Left lung (tissue), 10 donors: ENCODE results near the gene INPP5D. TPM values are rescaled to one million over a fixed set of nuclear protein-coding genes. Genes with fewer than 3 reads are reported as not detected.
A peak's percentile ranks its signal among the peaks of the same experiment; 100 is the strongest.
"Not testable (repeated sequence)": the region's sequence is repeated elsewhere in the genome, so short reads cannot be mapped to it uniquely, and the experiment has no call there.

ENCODE experiments used
- ATAC-seq: fragments of 200-7000 bp; cut with Tn5 transposase; one replicate; pipeline ENCODE4 v1.9.1; 2020; ENCODE audit warnings: moderate library complexity
- DNase-seq, 4 donors: peaks; one replicate each; pipeline ENCODE4 v3.0.0-alpha.2; 2013 to 2020
- H3K27ac ChIP-seq, 2 donors: fragments of 200-600 bp; sonication (generic) in 1 of 2; one replicate each; pipeline versions ENCODE4 v1.5.0 to v1.8.0; 2020 to 2021
- H3K27me3 ChIP-seq, 2 donors: fragments of 200-600 bp; sonication (generic) in 1 of 2; one replicate each; pipeline versions ENCODE4 v1.5.0 to v1.8.0; 2020 to 2021
- H3K36me3 ChIP-seq, 2 donors: fragments of 200-600 bp; sonication (generic) in 1 of 2; one replicate each; pipeline versions ENCODE4 v1.5.0 to v1.8.0; 2020 to 2021
- H3K4me1 ChIP-seq, 2 donors: fragments of 200-600 bp; one replicate each; pipeline ENCODE4 v1.8.0; 2021
- H3K4me3 ChIP-seq, 2 donors: fragments of 200-600 bp; sonication (generic) in 1 of 2; one replicate each; pipeline versions ENCODE4 v1.5.0 to v1.8.0; 2020 to 2021; ENCODE audit warnings: mild to moderate bottlenecking in 1 of 2
- H3K9me3 ChIP-seq, 2 donors: fragments of 200-600 bp; sonication (generic) in 1 of 2; one replicate each; pipeline versions ENCODE4 v1.5.0 to v1.8.0; 2020 to 2021
- intact Hi-C, 2 donors: fragments of 100-400 bp; cut with DNase I; formaldehyde crosslinking; loops; one replicate each; pipeline versions ENCODE4 v1.11.2 to v1.14.2; 2022
- polyA plus RNA-seq, 6 donors: library from polyadenylated mRNA; unstranded; fragments of 120-200 nt; gene quantifications; one replicate each; pipeline ENCODE4 v1.2.1, GENCODE V29; 2013; ENCODE audit not compliant: insufficient read length in 6 of 6
- total RNA-seq, 2 donors: library from RNA; stranded (reverse); fragmentation: NEBNext Ultra II Directional; extraction: Animal tissue kit (Norgen Biotek cat#: 25700); gene quantifications; one replicate each; pipeline ENCODE4 v1.2.1, GENCODE V29; 2021
- TF ChIP-seq, protein P1 (sequence below), 2 donors: fragments of 200-600 bp; sonication (generic) in 1 of 2; IDR thresholded peaks; one replicate each; pipeline versions ENCODE4 v1.5.0 to v1.8.0; 2021; ENCODE audit warnings: antibody characterized with exemption in 2 of 2
- donor health status: DM: no; HTN: yes; CAD: no.
- donor health status: DM: no; HTN: no; CAD: no.

The INPP5D gene
- total and polyA plus RNA-seq, 8 donors = 10.8 to 40.5 (median 15.0) TPM

DNA sequence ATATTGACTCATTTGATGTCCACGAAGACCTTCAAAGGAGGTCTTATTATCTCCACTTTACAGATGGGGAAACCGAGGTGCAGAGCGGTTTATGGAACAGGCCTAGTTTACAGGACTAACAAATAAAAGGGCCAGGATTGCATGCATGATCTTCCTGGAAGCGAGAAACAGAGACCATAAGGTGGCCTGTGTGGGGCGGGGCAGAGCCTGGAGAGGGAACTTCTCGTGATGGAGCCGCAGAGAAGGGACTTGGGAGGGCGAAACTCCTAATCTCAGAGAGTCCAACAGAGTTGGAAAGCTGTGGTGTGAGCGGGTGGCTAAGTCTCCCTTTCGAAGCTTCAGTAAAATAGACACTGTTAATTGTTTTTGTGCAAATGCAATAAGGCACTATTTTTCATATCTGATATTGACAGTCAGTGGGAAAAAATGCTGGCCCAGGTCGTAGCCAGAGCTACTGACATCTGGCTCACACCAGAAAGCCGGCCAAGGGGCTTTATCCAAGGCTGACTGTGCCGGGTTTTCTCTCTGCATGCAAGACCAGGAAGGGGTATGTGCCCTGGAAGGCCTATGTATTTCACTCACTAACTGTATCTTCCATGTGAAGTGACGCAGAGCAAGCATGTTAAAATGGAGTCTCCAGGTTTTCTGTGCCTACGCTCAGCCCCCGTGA lies 4.5 kb downstream of the INPP5D start:
- Histone ChIP-seq H3K36me3 (no peaks in the 10 kb centered on the region), H3K4me1 (peaks cover 0 to 79% of the 10 kb centered on the region in 2 donors), H3K9me3 (no peaks in the 10 kb centered on the region), H3K4me3 (no peak overlapping the region), H3K27me3 (no peaks in the 10 kb centered on the region), H3K27ac (peak overlapping the region in 1 of 2 donors; percentile 53)
- ATAC-seq (no peak), DNase-seq (peak in 1 of 4 donors; percentile 75)
- intact Hi-C loops = no loop called here
- TF ChIP-seq, protein P1, sequence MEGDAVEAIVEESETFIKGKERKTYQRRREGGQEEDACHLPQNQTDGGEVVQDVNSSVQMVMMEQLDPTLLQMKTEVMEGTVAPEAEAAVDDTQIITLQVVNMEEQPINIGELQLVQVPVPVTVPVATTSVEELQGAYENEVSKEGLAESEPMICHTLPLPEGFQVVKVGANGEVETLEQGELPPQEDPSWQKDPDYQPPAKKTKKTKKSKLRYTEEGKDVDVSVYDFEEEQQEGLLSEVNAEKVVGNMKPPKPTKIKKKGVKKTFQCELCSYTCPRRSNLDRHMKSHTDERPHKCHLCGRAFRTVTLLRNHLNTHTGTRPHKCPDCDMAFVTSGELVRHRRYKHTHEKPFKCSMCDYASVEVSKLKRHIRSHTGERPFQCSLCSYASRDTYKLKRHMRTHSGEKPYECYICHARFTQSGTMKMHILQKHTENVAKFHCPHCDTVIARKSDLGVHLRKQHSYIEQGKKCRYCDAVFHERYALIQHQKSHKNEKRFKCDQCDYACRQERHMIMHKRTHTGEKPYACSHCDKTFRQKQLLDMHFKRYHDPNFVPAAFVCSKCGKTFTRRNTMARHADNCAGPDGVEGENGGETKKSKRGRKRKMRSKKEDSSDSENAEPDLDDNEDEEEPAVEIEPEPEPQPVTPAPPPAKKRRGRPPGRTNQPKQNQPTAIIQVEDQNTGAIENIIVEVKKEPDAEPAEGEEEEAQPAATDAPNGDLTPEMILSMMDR (IDR thresholded peaks at IDR 0.05) = no peak

DNA sequence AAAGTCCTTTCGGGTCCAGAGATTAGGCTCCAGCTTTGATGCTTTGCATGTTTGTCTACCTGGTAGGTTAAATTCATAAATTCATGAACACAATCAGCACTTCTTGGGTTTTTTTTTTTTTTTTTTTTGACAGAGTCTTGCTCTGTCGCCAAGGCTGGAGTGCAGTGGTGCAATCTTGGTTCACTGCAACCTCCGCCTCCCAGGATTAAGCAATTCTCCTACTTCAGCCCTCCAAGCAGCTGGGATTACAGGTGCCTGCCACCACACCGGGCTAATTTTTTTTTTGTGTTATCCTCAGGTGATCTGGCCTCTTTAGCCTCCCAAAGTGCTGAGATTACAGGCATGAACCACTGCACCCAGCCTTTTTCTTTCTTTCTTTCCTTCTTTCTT lies 5.1 kb downstream of the INPP5D start:
- H3K4me1 ChIP-seq = peaks cover 0 to 75% of the 10 kb centered on the region in 2 donors
- H3K9me3 ChIP-seq, DNase-seq, H3K4me3 ChIP-seq, intact Hi-C loops, H3K36me3 ChIP-seq, ATAC-seq, H3K27me3 ChIP-seq: not testable (repeated sequence)
- peak overlapping the region in 1 of 2 donors; percentile 53 for H3K27ac ChIP-seq

DNA sequence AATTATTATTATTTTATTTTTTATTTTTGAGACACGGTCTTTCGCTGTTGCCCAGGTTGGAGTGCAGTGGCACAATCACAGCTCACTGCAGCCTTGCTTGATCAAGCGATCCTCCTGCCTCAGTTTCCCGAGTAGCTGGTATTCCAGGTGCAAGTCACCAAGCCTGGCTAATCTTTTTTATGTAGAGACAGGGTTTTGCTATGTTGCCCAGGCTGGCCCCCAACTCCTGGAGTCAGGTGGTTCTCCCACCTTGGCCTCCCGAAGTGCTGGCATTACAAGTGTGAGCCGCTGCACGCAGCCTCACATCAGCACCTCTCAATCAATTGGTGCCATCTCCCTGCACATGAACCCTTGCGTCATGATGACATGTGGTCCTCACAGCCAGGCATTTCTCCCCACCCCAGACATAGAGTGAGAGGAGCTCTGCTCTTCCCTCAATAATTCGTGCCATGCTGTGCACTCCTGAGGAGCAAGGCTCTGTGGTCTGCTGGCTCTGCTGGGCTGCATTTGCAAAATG lies 5.9 kb downstream of the INPP5D start:
- Histone ChIP-seq H3K4me3 (no peak overlapping the region), H3K36me3 (no peaks in the 10 kb centered on the region), H3K9me3 (no peaks in the 10 kb centered on the region), H3K4me1 (peaks cover 0 to 75% of the 10 kb centered on the region in 2 donors), H3K27me3 (no peaks in the 10 kb centered on the region), H3K27ac (peak overlapping the region in 1 of 2 donors; percentile 14)
- no peak for DNase-seq
- intact Hi-C loops = no loop called here
- no peak for ATAC-seq
- TF ChIP-seq, protein P1 (IDR thresholded peaks at IDR 0.05) = no peak

DNA sequence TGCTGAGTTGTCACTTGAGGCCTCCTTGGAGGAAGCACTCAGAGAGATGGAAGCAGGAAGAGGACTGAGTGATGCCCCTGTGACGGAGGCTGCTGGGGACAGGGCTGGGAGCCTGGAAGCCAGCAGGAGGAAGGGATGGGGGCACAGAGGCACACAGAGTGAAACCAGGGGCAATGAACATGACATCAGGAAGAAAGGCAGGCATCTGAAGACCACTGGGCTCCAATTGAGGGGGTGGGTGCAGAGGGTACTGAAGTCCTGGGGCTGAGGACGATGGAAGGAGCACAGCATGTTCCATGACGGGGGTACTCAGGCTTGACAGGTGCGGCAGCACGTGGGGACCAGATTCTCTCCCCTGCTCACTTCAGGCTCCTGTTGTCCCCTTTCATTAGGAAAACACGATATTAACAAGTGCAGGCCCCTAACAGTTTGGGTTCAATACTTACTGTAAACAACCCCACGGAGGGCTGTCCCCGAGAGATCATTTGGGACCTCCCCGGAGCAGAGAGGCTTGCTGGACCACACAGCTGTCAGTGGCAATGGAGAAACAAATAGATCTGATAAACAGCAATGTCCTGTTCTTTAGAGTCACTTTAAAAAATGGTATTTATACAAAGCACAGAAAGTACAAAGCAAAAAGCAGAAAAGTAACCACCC lies 8.7 kb downstream of the INPP5D start:
- ATAC-seq = no peak

DNA sequence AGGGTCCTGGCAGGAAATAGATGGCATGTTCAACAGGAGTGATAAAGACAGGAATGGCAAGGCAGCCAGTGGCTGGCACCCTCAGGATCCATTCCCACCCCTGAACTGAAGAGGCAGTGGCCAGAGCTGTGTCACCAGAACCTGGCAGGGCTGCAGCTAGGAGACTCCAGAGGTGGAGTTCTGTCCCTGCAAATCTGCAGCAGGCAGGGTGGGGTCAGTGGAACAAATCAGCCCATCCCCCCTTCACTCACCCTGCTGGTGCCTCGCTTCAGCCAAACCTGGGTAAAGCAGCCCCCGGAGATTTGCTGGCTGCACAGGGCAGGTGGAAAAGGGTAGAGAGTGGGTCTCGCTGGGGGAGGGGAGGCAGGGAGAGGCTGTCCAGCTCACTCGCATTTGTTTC lies 12.7 kb downstream of the INPP5D start:
- peaks cover 0 to 4% of the 10 kb centered on the region in 2 donors for H3K36me3 ChIP-seq
- no peak for DNase-seq
- TF ChIP-seq, protein P1 (IDR thresholded peaks at IDR 0.05) = no peak
- H3K4me3 ChIP-seq = no peak overlapping the region
- no peaks in the 10 kb centered on the region for H3K27me3 ChIP-seq
- intact Hi-C loops = no loop called here
- peaks cover 0 to 5% of the 10 kb centered on the region in 2 donors for H3K9me3 ChIP-seq
- ATAC-seq = no peak
- peaks cover 3 to 50% of the 10 kb centered on the region in 2 donors for H3K4me1 ChIP-seq
- H3K27ac ChIP-seq = no peak overlapping the region

More for the DNA sequence above, 8.7 kb downstream of the INPP5D start:
- H3K36me3 ChIP-seq = peaks cover 0 to 4% of the 10 kb centered on the region in 2 donors
- H3K9me3 ChIP-seq = peaks cover 0 to 5% of the 10 kb centered on the region in 2 donors
- TF ChIP-seq, protein P1 (IDR thresholded peaks at IDR 0.05) = no peak
- no peak for DNase-seq
- peaks cover 0 to 54% of the 10 kb centered on the region in 2 donors for H3K4me1 ChIP-seq
- no peaks in the 10 kb centered on the region for H3K27me3 ChIP-seq
- no peak overlapping the region for H3K27ac ChIP-seq
- no peak overlapping the region for H3K4me3 ChIP-seq
- intact Hi-C loops = no loop called here
